NCI-H510A treated with DMSO at 0.1 percent for 48 hours (cell line): ENCODE measurements around the gene LDB1.
A peak's percentile ranks its signal among the peaks of the same experiment; 100 is the strongest.

Experiments used
- DNase-seq: peaks from one replicate; lab custom pipeline; 2025; lab: John Stamatoyannopoulos, UW

The LDB1 gene, protein sequence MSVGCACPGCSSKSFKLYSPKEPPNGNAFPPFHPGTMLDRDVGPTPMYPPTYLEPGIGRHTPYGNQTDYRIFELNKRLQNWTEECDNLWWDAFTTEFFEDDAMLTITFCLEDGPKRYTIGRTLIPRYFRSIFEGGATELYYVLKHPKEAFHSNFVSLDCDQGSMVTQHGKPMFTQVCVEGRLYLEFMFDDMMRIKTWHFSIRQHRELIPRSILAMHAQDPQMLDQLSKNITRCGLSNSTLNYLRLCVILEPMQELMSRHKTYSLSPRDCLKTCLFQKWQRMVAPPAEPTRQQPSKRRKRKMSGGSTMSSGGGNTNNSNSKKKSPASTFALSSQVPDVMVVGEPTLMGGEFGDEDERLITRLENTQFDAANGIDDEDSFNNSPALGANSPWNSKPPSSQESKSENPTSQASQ

DNA sequence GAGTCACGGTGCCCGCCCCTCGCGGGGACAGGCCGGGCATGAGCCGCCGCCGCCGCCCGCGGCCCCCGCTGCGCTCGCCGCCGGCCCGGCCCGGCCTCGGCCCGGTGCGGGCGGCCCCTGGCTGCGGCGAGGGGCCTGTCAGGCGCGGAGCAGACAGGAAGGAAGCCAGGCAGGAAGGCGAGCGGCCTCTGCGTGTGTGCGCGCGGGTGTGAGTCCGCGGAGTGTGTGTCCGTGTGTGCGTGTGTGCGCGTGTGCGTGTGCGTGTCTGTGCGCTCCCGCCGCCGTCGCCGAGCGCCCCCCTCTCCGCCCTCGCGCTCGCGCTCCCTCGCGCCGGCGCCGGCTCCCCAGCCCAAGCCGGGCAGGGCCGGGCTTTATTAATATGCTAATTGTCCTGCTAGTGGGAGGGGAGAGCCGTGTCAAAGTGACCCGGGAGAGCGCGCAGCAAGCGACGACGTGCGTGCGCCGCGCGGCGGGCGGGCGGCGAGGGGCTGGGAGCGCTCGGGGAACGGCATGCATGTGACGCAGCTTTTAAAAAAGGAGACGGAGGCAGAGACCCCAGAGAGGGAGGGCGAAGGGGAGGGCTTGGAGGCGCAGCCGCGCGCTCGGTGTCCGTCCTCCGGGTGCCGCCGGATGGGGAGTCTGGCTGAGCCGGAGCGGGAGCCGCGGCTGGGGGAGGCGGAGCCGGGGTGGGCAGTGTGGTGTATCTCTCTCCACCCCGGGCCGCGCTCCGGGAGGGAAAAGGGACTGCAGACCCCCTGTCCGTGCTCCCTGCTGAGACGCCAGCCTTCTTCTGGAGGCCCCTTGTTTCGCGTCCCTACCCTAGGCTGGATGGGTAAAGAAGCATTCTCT, at the start of gene LDB1:
TSS of gene LDB1 (minus strand) at position 227 of the 849 bp plus-strand sequence. CDS start 258 bp downstream, outside the sequence.
- peak; percentile 62 for DNase-seq

DNA sequence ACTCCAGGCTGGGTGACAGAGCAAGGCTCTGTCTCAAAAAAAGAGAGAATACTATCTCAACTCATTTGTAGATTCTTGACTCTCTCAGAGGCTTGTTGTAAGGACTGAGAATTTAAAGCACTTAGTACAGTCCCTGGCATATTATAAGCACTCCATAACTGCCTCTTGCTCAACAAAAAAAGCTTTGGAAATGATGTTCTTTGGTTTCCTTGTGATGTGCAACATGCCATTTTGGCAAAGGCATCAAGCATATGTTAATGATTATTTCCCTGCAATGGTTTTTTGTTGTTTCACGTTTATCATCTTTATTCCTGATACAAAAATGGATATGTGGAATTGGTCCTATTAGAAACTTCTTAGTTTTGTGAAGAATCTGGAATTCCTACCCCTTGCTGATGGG, 47.7 kb upstream of the LDB1 start:
- no peak for DNase-seq

DNA sequence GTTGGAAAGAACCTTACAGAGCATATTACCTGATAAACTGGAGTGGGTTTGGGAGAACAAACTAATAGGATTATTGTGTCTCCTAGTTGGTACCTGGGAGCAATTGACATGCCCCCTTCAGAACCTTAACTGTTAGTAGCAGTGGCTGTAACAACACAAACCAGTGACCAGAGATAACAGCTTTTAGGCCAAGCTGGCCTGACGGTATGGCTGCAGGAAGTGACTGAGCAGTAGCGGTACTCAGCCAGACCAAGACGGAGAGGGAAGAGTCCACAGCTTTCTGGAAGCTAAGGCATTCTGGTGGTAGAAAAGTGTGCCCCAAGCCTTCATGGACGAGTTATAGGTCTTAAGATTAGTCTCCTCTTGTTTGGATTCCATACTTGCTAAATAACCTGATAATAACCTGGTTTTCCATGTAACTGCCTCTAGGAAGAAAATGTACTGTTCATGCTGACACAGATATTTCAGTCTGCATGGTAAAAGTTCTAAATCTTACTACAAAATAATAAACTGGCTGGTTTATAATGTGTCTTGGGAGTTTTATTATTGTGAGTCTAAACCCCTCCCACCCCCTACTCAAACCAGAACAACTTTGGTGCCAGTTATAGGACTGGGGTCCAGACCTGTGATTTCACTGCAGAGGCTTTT, 43.3 kb upstream of the LDB1 start:
- no peak for DNase-seq

DNA sequence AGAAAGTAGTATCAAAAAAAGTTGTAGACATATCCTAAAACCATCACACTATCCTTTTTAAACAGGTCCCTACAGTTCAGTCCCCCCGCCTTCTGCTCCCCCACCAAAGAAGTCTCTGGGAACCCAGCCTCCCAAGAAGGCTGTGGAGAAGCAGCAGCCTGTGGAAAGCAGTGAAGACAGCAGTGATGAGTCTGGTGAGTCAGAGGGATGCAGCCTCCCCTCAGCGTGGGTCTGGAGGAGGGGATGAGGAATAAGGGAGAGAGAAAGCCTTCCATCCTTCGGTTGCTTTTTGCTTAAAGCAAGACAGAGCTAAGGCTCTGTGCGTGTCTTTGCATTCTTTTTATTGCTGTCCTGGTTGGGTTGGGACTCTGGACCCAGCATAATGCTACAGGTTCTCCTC, 39.7 kb upstream of the LDB1 start:
- no peak for DNase-seq

DNA sequence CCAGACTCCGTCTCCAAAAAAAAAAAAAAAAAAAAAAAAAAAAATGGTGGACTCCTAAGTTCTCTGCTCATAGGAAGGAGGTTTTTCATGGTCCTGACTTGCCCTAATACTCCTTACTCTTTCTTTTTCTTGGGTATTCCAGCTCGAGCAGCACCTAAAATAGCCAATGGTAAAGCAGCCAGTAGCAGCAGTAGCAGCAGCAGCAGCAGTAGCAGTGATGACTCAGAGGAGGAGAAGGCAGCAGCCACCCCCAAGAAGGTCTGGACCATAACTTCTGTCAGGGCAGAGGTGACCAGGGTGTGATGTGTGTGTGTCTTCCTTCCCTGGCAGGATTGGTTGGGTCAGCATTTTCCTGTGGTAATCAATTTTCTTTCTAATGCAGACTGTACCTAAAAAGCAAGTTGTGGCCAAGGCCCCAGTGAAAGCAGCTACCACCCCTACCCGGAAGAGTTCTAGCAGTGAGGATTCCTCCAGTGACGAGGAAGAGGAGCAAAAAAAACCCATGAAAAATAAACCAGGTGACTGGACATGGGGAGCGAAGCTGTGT, 39.0 kb upstream of the LDB1 start:
- DNase-seq = no peak

DNA sequence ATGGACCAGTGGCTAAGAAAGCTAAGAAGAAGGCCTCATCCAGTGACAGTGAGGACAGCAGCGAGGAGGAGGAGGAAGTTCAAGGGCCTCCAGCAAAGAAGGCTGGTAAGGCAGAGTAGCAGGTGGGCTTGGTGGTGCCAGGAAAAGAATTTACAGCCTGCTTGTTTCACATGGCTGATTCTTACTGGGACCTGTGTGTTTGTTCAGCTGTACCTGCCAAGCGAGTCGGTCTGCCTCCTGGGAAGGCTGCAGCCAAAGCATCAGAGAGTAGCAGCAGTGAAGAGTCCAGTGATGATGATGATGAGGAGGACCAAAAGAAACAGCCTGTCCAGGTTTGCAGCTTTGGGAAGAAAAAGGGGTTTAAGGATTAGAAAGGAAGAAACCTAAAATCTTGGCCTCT, 37.1 kb upstream of the LDB1 start:
- peak; percentile 88 for DNase-seq

DNA sequence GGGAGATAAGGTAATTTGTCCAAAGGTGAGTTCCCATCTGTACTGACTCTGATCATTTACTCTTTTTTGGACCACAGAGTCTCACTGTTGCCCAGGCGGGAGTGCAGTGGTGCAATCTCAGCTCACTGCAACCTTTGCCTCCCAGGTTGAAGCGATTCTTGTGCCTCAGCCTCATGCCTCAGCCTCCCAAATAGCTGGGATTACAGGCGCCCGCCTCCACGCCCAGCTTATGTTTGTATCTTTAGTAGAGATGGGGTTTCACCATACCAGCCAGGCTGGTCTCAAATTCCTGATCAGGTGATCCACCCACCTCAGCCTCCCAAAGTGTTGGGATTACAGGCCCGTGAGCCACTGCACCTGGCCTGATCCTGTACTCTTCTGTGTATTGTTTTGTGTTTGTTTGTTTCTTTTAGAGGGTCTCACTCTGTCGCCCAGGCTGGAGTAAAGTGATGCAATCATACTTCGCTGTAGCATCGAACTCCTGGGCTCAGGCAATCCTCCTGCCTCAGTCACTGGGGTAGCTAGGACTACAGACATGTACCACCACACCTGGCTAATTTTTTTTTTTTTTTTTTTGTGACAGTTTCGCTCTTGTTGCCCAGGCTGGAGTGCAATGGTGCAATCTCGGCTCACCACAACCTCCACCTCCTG, 34.4 kb upstream of the LDB1 start:
- DNase-seq = no peak

DNA sequence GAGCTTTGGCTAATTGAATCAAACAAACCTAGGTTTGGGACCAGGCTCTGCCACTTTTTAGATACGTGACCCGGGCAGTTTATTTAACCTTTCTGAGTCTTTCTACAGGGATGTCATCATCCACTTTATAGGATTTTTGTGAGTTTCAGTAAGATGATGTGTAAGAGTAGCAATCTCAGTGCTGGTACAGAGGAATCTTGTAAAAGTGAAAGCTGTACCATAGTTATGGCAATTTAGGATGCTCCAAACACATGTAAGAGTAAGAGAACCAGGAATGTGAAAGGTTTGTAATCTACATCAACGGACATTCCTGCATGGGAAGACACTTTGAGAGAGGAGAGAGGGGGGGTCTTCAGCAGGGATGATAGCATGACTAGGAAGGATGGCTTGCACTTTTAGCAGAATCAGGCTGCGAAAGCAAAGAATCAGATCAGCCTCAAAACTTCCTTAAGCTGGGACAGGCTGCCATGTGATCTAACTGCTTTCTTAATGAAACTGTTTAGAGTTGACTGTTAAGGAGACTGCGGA, 33.0 kb upstream of the LDB1 start:
- no peak for DNase-seq

DNA sequence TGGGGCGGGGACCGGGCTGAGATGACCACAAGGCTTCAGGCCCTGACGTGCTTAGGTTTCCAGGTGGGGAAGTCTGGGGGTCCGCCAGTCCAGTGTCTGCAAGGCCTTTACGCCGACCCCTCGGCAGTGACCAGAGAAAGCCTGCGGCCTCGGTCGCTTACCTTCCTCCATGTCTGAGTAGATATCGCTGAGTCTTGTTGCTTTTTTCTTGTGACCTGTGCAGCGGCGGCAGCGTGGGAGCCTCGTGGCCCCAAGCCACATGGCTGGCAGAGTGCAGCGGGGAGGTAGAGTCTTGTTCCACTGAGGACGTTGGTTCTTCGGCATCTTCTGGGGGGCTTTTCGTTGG, 32.4 kb upstream of the LDB1 start:
- no peak for DNase-seq

DNA sequence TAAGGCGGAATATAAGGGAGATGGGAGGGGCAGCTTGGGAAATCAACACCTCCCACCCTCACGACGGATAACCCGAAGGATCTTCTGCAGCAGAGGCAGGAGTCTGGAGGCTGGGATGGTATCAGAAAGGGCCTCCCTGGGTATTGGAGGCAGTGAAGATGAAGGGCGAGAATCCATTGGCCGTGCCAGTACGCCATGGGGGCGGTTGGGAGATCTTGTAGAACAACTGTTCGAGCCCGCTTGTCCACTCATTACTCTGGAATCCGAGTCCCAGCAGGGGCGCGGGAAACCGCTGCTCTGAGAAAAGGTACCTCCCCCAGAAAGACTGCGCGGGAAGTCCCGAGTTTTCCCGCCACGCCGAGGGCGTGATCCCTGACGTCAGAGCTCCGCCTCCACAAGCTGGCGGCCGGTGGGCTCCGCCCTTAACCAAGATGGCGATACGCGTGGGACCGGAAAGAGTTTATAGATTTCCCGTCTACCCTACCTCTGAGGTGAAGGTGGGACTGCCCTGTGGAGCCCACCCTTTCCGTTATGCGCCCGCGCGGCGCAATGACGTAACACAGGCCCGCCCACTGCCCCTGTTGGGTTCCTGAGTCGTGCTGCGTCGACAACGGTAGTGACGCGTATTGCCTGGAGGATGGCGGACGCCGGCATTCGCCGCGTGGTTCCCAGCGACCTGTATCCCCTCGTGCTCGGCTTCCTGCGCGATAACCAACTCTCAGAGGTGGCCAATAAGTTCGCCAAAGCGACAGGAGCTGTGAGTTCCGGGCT, 31.8 kb upstream of the LDB1 start, which contains the start of gene NOLC1:
TSS of gene NOLC1 (plus strand) at position 616 of the 771 bp plus-strand sequence. CDS start at position 638, 22 bp downstream.
- peak; percentile 99 for DNase-seq

DNA sequence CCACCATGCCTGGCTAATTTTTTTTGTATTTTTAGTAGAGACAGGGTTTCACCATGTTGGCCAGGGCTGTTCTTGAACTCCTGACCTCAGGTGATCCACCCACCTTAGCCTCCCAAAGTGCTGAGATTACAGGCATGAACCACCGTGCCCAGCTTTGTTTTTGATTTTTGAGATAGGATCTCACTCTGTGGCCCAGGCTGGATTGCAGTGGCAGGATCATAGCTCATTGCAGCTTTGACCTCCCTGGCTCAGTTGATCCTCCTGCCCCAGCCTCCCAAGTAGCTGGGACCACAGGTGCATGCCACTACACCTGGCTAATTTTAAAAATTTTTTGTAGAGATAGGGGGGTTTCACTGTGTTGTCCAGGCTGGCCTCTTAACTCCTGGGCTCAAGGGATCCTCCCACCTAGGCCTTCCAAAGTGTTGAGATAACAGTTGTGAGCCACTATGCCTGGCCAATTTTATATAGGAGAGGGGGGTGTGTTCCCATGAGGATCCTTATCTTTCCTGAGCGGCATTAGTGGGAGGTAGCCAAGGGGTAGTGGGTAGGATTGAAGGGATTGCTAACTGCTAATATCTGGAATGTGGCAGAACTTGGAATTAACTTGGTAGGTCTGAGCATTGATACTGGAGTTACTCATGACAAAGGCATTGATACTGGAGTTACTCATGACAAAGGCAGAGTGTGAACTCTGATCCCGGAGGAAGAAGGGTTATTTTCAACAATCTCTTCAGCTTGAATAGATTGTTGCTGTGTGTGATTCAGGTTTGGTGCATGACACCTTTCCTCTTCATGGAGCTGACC, 31.0 kb upstream of the LDB1 start:
- DNase-seq = no peak

DNA sequence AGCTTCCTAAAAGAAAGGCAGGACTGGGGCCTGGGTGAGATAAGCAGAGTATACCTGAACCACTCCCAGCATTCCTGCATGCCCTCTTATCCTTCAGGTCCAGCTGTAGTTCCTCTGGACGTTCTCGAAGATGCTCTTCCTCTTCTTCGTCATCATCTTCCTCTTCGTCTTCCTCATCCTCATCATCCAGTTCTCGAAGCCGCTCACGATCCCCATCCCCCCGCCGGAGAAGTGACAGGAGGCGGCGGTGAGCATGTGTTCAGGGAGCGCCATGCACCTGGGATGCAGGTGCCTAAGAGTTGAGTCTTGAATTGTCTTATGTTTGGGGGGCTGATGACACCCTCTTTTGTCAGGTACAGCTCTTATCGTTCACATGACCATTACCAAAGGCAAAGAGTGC, 28.1 kb upstream of the LDB1 start:
- DNase-seq = no peak

DNA sequence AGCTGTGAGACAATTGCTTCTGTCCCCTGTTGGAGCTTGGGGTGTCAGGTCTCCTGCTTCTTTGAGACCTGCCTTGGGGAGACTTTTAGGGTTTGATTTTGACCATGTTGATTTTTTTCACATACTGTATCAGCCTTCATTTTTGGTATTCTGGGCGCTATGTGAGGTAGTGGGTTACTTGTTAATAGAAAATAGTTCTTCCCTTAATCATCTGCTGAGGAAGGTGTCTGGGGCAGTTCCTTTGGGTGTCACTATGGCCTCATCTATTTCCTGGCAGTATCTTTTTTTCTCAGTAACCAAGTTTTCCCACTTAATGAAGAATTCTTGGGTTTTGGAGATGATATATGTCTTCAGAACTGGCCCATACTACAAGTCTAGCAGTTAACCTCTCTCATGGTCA, 27.4 kb upstream of the LDB1 start:
- DNase-seq = no peak

DNA sequence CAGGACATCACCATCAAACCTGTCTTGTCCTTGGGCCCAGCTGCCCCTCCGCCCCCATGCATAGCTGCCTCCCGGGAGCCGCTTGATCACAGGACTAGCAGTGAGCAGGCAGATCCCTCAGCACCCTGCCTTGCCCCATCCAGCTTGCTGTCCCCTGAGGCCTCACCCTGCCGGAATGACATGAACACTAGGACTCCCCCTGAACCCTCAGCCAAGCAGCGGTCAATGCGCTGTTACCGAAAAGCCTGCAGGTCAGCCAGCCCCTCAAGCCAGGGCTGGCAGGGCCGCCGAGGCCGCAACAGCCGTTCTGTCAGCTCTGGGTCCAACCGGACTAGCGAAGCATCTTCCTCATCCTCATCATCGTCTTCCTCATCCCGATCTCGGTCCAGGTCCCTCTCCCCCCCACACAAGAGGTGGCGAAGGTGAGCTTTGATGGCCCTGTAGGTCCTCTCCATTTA, 26.8 kb upstream of the LDB1 start:
- no peak for DNase-seq

DNA sequence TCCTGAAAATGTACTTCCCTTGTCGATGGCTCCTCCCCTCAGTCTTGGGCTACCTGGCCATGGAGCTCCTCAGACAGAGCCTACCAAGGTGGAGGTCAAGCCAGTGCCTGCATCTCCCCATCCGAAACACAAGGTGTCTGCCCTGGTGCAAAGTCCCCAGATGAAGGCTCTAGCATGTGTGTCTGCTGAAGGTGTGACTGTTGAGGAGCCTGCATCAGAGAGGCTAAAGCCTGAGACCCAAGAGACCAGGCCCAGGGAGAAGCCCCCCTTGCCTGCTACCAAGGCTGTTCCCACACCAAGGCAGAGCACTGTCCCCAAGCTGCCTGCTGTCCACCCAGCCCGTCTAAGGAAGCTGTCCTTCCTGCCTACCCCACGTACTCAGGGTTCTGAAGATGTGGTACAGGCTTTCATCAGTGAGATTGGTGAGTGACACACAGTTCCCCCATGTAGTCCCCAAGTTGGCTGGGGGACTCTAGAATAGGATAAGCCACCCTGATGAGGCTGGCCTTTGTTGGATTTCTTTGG, 21.5 kb upstream of the LDB1 start:
- DNase-seq = no peak

DNA sequence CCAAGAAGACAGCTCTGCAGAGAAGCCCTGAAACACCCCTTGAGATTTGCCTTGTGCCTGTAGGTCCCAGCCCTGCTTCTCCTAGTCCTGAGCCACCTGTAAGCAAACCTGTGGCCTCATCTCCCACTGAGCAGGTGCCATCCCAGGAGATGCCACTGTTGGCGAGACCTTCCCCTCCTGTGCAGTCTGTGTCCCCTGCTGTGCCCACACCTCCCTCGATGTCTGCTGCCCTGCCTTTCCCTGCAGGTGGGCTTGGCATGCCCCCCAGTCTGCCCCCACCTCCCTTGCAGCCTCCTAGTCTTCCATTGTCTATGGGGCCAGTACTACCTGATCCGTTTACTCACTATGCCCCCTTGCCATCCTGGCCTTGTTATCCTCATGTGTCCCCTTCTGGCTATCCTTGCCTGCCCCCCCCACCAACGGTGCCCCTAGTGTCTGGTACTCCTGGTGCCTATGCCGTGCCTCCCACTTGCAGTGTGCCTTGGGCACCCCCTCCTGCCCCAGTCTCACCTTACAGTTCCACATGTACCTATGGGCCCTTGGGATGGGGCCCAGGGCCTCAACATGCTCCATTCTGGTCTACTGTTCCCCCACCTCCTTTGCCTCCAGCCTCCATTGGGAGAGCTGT, 20.9 kb upstream of the LDB1 start:
- DNase-seq = no peak

DNA sequence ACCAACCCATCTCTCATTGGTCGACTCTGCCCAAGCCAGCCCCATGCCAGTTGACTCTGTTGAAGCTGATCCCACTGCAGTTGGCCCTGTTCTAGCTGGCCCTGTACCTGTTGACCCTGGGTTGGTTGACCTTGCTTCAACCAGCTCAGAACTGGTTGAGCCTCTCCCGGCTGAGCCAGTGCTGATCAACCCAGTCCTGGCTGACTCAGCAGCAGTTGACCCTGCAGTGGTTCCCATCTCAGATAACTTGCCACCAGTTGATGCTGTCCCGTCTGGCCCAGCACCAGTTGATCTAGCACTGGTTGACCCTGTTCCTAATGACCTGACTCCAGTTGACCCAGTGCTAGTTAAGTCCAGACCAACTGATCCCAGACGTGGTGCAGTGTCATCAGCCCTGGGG, 20.1 kb upstream of the LDB1 start:
- DNase-seq = no peak

DNA sequence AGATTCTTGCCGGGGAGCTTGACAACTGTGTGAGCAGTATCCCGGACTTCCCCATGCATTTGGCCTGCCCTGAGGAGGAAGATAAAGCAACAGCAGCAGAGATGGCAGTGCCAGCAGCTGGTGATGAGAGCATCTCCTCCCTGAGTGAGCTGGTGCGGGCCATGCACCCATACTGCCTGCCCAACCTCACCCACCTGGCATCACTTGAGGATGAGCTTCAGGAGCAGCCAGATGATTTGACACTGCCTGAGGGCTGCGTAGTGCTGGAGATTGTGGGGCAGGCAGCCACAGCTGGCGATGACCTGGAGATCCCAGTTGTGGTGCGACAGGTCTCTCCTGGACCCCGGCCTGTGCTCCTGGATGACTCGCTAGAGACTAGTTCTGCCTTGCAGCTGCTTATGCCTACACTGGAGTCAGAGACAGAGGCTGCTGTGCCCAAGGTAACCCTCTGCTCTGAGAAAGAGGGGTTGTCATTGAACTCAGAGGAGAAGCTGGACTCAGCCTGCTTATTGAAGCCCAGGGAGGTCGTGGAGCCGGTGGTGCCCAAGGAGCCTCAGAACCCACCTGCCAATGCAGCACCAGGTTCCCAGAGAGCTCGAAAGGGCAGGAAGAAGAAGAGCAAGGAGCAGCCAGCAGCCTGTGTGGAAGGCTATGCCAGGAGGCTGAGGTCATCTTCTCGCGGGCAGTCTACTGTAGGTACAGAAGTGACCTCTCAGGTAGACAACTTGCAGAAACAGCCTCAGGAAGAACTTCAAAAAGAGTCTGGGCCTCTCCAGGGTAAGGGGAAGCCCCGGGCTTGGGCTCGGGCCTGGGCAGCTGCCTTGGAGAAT, 19.3 kb upstream of the LDB1 start:
- no peak for DNase-seq
